ENCODE measurements around the gene ARMC5.
"Not testable (repeated sequence)": the region's sequence is repeated elsewhere in the genome, so short reads cannot be mapped to it uniquely, and the experiment has no call there.

- not testable (repeated sequence) for TF ChIP-seq CTCF (IDR thresholded peaks at IDR 0.05); POLR2A (IDR thresholded peaks at IDR 0.05; ENCODE audit: low read depth); POLR2AphosphoS5 (IDR thresholded peaks at IDR 0.05); EP300 (IDR thresholded peaks at IDR 0.05)
These were observed 44.3 kb downstream of the ARMC5 start for GRCh38 chr16:31503555-31503954.

Measured in esophagus muscularis mucosa (tissue), 4 donors.